ENCODE data around the gene BARHL2.
A peak's percentile ranks its signal among the peaks of the same experiment; 100 is the strongest.

BARHL2 gene

GRCh38 chr1:90723590-90724108 is 6.5 kb upstream of the BARHL2 start:
- H3K9me3 ChIP-seq (ENCODE audit: insufficient read depth, low read depth, low read length), result no peaks in the 10 kb centered on the region
- H3K4me3 ChIP-seq (ENCODE audit: low read length), result peak overlapping the region; percentile 44
- H3K27me3 ChIP-seq (ENCODE audit: insufficient read depth, low read length), result peaks cover 100% of the 10 kb centered on the region
- H3K27ac ChIP-seq (ENCODE audit: low read depth, low read length), result no peak overlapping the region
- H3K4me1 ChIP-seq (ENCODE audit: insufficient read depth, low read length), result peaks cover 51% of the 10 kb centered on the region
- 2% methylated on average over 22 of the region's 22 CpGs for whole genome bisulfite sequencing
- no peak overlapping the region for H3K9ac ChIP-seq (ENCODE audit: low read depth, low read length)
- H3K36me3 ChIP-seq (ENCODE audit: insufficient read depth, low read length), result no peaks in the 10 kb centered on the region

GRCh38 chr1:90722874-90723589 is 5.9 kb upstream of the BARHL2 start:
- H3K27me3 ChIP-seq (ENCODE audit: insufficient read depth, low read length), result peaks cover 100% of the 10 kb centered on the region
- no peaks in the 10 kb centered on the region for H3K9me3 ChIP-seq (ENCODE audit: insufficient read depth, low read depth, low read length)
- no peak overlapping the region for H3K9ac ChIP-seq (ENCODE audit: low read depth, low read length)

GRCh38 chr1:90721210-90722194 is 4.4 kb upstream of the BARHL2 start:
- Histone ChIP-seq H3K4me3 (ENCODE audit: low read length) (no peak overlapping the region), H3K27ac (ENCODE audit: low read depth, low read length) (no peak overlapping the region), H3K27me3 (ENCODE audit: insufficient read depth, low read length) (peaks cover 100% of the 10 kb centered on the region), H3K9ac (ENCODE audit: low read depth, low read length) (no peak overlapping the region), H3K9me3 (ENCODE audit: insufficient read depth, low read depth, low read length) (no peaks in the 10 kb centered on the region), H3K4me1 (ENCODE audit: insufficient read depth, low read length) (peaks cover 40% of the 10 kb centered on the region), H3K36me3 (ENCODE audit: insufficient read depth, low read length) (no peaks in the 10 kb centered on the region)
- WGBS, result 2% methylated on average over 14 of the region's 15 CpGs

More at GRCh38 chr1:90722874-90723589, 5.9 kb upstream of the BARHL2 start:
- WGBS, result 22% methylated on average over 12 of the region's 12 CpGs
- Histone ChIP-seq H3K4me3 (ENCODE audit: low read length) (peak overlapping the region; percentile 44), H3K4me1 (ENCODE audit: insufficient read depth, low read length) (peaks cover 48% of the 10 kb centered on the region), H3K36me3 (ENCODE audit: insufficient read depth, low read length) (no peaks in the 10 kb centered on the region), H3K27ac (ENCODE audit: low read depth, low read length) (no peak overlapping the region)

- H3K36me3 ChIP-seq (ENCODE audit: insufficient read depth, low read length), result no peaks in the 10 kb centered on the region
- H3K9ac ChIP-seq (ENCODE audit: low read depth, low read length), result no peak overlapping the region
- H3K4me3 ChIP-seq (ENCODE audit: low read length), result peak overlapping the region; percentile 35; the same call in 1 of the 2 replicates
- H3K27ac ChIP-seq (ENCODE audit: low read depth, low read length), result no peak overlapping the region
- 2% methylated on average over 12 of the region's 14 CpGs for WGBS
- H3K4me1 ChIP-seq (ENCODE audit: insufficient read depth, low read length), result peaks cover 29% of the 10 kb centered on the region; the same call in 1 of the 2 replicates
- H3K27me3 ChIP-seq (ENCODE audit: insufficient read depth, low read length), result peaks cover 100% of the 10 kb centered on the region
- H3K9me3 ChIP-seq (ENCODE audit: insufficient read depth, low read depth, low read length), result no peaks in the 10 kb centered on the region
Observed at GRCh38 chr1:90720145-90720636, 3.1 kb upstream of the BARHL2 start.

- H3K27me3 ChIP-seq (ENCODE audit: insufficient read depth, low read length), result peaks cover 100% of the 10 kb centered on the region
- H3K4me1 ChIP-seq (ENCODE audit: insufficient read depth, low read length), result peaks cover 27% of the 10 kb centered on the region; the same call in 1 of the 2 replicates
- no peak overlapping the region for H3K9ac ChIP-seq (ENCODE audit: low read depth, low read length)
- WGBS, result 1% methylated on average over 55 of the region's 55 CpGs
- H3K9me3 ChIP-seq (ENCODE audit: insufficient read depth, low read depth, low read length), result no peaks in the 10 kb centered on the region
- no peak overlapping the region for H3K27ac ChIP-seq (ENCODE audit: low read depth, low read length)
- peak overlapping the region; percentile 35 for H3K4me3 ChIP-seq (ENCODE audit: low read length)
- no peaks in the 10 kb centered on the region for H3K36me3 ChIP-seq (ENCODE audit: insufficient read depth, low read length)
Observed at GRCh38 chr1:90719330-90720144, 2.4 kb upstream of the BARHL2 start.

GRCh38 chr1:90718411-90719329 is 1.6 kb upstream of the BARHL2 start:
- no peaks in the 10 kb centered on the region for H3K9me3 ChIP-seq (ENCODE audit: insufficient read depth, low read depth, low read length)
- peaks cover 29% of the 10 kb centered on the region; the same call in 1 of the 2 replicates for H3K4me1 ChIP-seq (ENCODE audit: insufficient read depth, low read length)
- H3K27me3 ChIP-seq (ENCODE audit: insufficient read depth, low read length), result peaks cover 100% of the 10 kb centered on the region
- H3K36me3 ChIP-seq (ENCODE audit: insufficient read depth, low read length), result no peaks in the 10 kb centered on the region
- no peak overlapping the region for H3K9ac ChIP-seq (ENCODE audit: low read depth, low read length)
- peak overlapping the region; percentile 54 for H3K4me3 ChIP-seq (ENCODE audit: low read length)
- no peak overlapping the region for H3K27ac ChIP-seq (ENCODE audit: low read depth, low read length)
- under 1% methylated on average over 66 of the region's 66 CpGs for WGBS

- under 1% methylated on average over 94 of the region's 94 CpGs for WGBS
- Histone ChIP-seq H3K4me1 (ENCODE audit: insufficient read depth, low read length) (peaks cover 37% of the 10 kb centered on the region), H3K9me3 (ENCODE audit: insufficient read depth, low read depth, low read length) (no peaks in the 10 kb centered on the region), H3K9ac (ENCODE audit: low read depth, low read length) (no peak overlapping the region), H3K27me3 (ENCODE audit: insufficient read depth, low read length) (peaks cover 100% of the 10 kb centered on the region), H3K4me3 (ENCODE audit: low read length) (peak overlapping the region; percentile 54), H3K36me3 (ENCODE audit: insufficient read depth, low read length) (no peaks in the 10 kb centered on the region), H3K27ac (ENCODE audit: low read depth, low read length) (no peak overlapping the region)
Observed at GRCh38 chr1:90717665-90718410, 736 bp upstream of the BARHL2 start.

- H3K27me3 ChIP-seq (ENCODE audit: insufficient read depth, low read length), result peaks cover 100% of the 10 kb centered on the region
- H3K9ac ChIP-seq (ENCODE audit: low read depth, low read length), result no peak overlapping the region
- H3K9me3 ChIP-seq (ENCODE audit: insufficient read depth, low read depth, low read length), result no peaks in the 10 kb centered on the region
- no peaks in the 10 kb centered on the region for H3K36me3 ChIP-seq (ENCODE audit: insufficient read depth, low read length)
- H3K27ac ChIP-seq (ENCODE audit: low read depth, low read length), result no peak overlapping the region
- peak overlapping the region; percentile 54; the same call in 1 of the 2 replicates for H3K4me3 ChIP-seq (ENCODE audit: low read length)
- H3K4me1 ChIP-seq (ENCODE audit: insufficient read depth, low read length), result peaks cover 41% of the 10 kb centered on the region
- 1% methylated on average over 37 of the region's 37 CpGs for WGBS
Observed at GRCh38 chr1:90717356-90717664, 208 bp upstream of the BARHL2 start.

- WGBS, result 2% methylated on average over 12 of the region's 15 CpGs
Observed at GRCh38 chr1:90716243-90716551, 905 bp downstream of the BARHL2 start.

More at GRCh38 chr1:90716243-90716551, 905 bp downstream of the BARHL2 start:
- H3K27me3 ChIP-seq (ENCODE audit: insufficient read depth, low read length), result peaks cover 100% of the 10 kb centered on the region
- H3K27ac ChIP-seq (ENCODE audit: low read depth, low read length), result no peak overlapping the region
- H3K36me3 ChIP-seq (ENCODE audit: insufficient read depth, low read length), result no peaks in the 10 kb centered on the region
- peaks cover 44% of the 10 kb centered on the region for H3K4me1 ChIP-seq (ENCODE audit: insufficient read depth, low read length)
- H3K9ac ChIP-seq (ENCODE audit: low read depth, low read length), result no peak overlapping the region
- peak overlapping the region; percentile 23; the same call in 1 of the 2 replicates for H3K4me3 ChIP-seq (ENCODE audit: low read length)
- H3K9me3 ChIP-seq (ENCODE audit: insufficient read depth, low read depth, low read length), result no peaks in the 10 kb centered on the region

All from HUES64 (cell line).